ENCODE results near the gene ATXN10. TPM values are rescaled to one million over a fixed set of nuclear protein-coding genes. Genes with fewer than 3 reads are reported as not detected.
"Not testable (repeated sequence)": the region's sequence is repeated elsewhere in the genome, so short reads cannot be mapped to it uniquely, and the experiment has no call there.

The ATXN10 gene
- total RNA-seq, 2 experiments from 2014 or later = 75.9 to 81.0 TPM

DNA sequence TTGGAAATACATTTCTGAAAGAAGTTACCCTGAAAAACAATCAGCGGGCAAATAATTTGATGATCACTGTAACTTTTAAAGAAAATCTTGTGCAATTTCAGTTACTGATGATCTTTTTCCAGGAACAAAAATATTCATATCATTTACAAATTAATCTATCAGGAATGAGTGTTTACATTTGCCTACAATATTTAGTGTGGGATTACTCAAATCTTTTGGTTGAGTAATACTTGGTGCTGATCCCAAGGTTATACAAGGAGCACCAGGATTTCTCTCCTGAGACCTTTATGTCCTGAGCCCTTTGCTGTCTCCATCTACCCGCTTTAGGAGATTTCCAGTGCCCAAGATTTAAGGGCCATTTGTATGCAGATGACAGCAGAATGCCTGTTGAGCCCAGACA, 116.1 kb downstream of the ATXN10 start:
- Mint-ChIP-seq H3K27ac (no peak overlapping the region), H3K9me3 (no peaks in the 10 kb centered on the region), H3K4me1 (no peaks in the 10 kb centered on the region), H3K27me3 (no peaks in the 10 kb centered on the region), H3K36me3 (peaks cover 3% of the 10 kb centered on the region), H3K4me3 (no peak overlapping the region)
- ATAC-seq (ENCODE audit: low read depth) (no peak), DNase-seq (no peak)
- POLR2A ChIA-PET = no interaction called here

- POLR2A ChIA-PET = no interaction called here
- no peaks in the 10 kb centered on the region for H3K9me3 Mint-ChIP-seq
- no peak overlapping the region for H3K4me3 Mint-ChIP-seq
- no peaks in the 10 kb centered on the region for H3K4me1 Mint-ChIP-seq
- H3K27ac Mint-ChIP-seq = no peak overlapping the region
- ATAC-seq (ENCODE audit: low read depth) (no peak), DNase-seq (no peak)
- H3K36me3 Mint-ChIP-seq = peaks cover 7% of the 10 kb centered on the region
- H3K27me3 Mint-ChIP-seq = no peaks in the 10 kb centered on the region
Measured at GRCh38 chr22:45788522-45788921, 116.9 kb downstream of the ATXN10 start.

- DNase-seq (no peak), ATAC-seq (ENCODE audit: low read depth) (no peak)
- Mint-ChIP-seq H3K27ac (no peak overlapping the region), H3K4me1 (no peaks in the 10 kb centered on the region), H3K4me3 (no peak overlapping the region), H3K36me3 (peaks cover 21% of the 10 kb centered on the region), H3K9me3 (peaks cover 6% of the 10 kb centered on the region), H3K27me3 (no peaks in the 10 kb centered on the region)
- POLR2A ChIA-PET = no interaction called here
Measured at GRCh38 chr22:45790401-45790800, 118.8 kb downstream of the ATXN10 start.

DNA sequence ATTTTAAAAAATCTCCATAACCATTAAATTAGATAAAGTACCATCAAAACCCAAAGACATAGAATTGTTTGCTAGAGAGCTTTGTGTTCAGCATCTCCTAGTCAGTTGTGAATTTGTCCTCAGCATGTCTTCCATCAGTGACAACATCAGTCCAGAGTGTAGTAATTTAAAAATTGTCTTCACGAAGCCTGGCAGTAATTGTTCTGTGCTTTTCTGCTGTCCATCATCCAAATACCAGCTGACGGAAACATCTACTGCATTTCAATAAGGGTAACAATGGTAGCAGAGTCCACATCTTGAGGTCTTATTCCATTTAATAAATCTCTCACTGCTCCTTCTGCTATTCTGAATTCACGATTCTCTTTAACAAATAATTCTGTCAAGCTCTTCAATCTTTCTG, 121.5 kb downstream of the ATXN10 start:
- no peaks in the 10 kb centered on the region for H3K4me1 Mint-ChIP-seq
- no peaks in the 10 kb centered on the region for H3K27me3 Mint-ChIP-seq
- POLR2A ChIA-PET = no interaction called here
- H3K9me3 Mint-ChIP-seq = peaks cover 18% of the 10 kb centered on the region
- H3K36me3 Mint-ChIP-seq = peaks cover 42% of the 10 kb centered on the region
- no peak overlapping the region for H3K27ac Mint-ChIP-seq
- DNase-seq (no peak), ATAC-seq (ENCODE audit: low read depth) (no peak)
- H3K4me3 Mint-ChIP-seq = no peak overlapping the region

DNA sequence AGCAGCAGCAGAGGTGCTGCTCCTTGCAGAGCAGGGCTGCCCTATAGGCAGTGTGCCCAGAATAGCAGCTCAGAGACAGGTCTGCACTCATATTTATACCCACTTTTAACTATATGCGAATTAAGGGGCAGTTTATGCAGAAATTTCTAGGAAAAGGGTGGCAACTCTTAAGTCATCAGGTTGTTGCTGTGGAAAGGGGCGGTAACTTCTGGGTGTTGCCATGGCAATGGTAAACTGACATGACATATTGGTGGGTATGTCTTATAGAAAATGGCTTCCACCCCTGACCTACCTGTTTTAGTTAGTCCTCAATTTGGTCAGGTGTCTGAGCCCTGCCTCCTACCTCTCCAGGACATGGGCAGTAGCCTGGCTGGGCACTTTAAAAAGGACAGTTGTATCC, 122.3 kb downstream of the ATXN10 start:
- Mint-ChIP-seq H3K9me3 (peaks cover 20% of the 10 kb centered on the region), H3K27ac (no peak overlapping the region), H3K36me3 (peaks cover 45% of the 10 kb centered on the region), H3K4me3 (no peak overlapping the region), H3K27me3 (no peaks in the 10 kb centered on the region), H3K4me1 (no peaks in the 10 kb centered on the region)
- POLR2A ChIA-PET = no interaction called here
- ATAC-seq (ENCODE audit: low read depth) = no peak
- DNase-seq = no peak

- H3K27ac Mint-ChIP-seq; H3K27me3 Mint-ChIP-seq; H3K4me3 Mint-ChIP-seq; ATAC-seq (ENCODE audit: low read depth); POLR2A ChIA-PET; H3K4me1 Mint-ChIP-seq; DNase-seq: not testable (repeated sequence)
- Mint-ChIP-seq H3K36me3 (peaks cover 48% of the 10 kb centered on the region), H3K9me3 (peaks cover 20% of the 10 kb centered on the region)
Measured at GRCh38 chr22:45796009-45796408, 124.4 kb downstream of the ATXN10 start.

DNA sequence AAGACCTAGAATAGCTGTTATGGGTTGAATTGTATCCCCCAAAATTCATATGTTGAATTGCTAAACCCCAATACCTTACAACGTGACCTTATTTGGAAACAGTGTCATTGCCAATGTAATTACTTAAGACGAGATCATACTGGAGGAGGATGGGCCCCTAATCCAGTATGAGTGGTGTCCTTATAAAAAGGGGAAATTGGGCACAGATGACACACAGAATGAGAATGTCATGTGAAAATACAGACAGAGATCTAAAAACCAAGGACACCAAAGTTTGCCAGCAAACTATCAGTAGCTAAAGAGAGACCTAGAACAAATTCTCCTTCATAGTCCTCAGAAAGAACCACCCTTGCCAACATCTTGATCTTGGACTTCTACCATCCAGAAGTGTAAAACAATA, 127.7 kb downstream of the ATXN10 start:
- DNase-seq (no peak), ATAC-seq (ENCODE audit: low read depth) (no peak)
- H3K4me3 Mint-ChIP-seq = no peak overlapping the region
- no peak overlapping the region for H3K27ac Mint-ChIP-seq
- H3K36me3 Mint-ChIP-seq = peaks cover 45% of the 10 kb centered on the region
- H3K27me3 Mint-ChIP-seq = no peaks in the 10 kb centered on the region
- peaks cover 19% of the 10 kb centered on the region for H3K9me3 Mint-ChIP-seq
- H3K4me1 Mint-ChIP-seq = peaks cover 1% of the 10 kb centered on the region
- POLR2A ChIA-PET = no interaction called here

DNA sequence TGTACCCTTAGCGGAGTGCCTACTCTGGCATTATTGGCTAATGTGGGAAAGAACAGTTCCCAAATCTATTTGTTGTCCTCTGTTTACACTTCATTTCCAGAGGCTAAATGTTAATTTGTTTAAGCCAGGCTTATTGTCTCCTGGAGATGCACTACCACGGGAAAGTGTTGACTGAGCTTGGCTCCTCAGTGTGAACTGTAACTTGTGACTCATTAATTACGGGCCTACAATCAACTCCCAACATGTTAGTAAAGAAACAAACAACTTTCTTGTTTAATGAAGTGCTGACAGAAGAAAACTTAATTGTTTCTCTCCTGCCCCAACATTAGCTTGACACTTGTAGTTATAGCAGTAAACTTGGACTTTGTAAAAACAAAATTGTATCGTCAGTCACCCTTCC, 130.4 kb downstream of the ATXN10 start:
- no peaks in the 10 kb centered on the region for H3K27me3 Mint-ChIP-seq
- peaks cover 2% of the 10 kb centered on the region for H3K9me3 Mint-ChIP-seq
- peaks cover 19% of the 10 kb centered on the region for H3K36me3 Mint-ChIP-seq
- DNase-seq (no peak), ATAC-seq (ENCODE audit: low read depth) (no peak)
- POLR2A ChIA-PET = no interaction called here
- no peak overlapping the region for H3K4me3 Mint-ChIP-seq
- H3K27ac Mint-ChIP-seq = no peak overlapping the region
- peaks cover 4% of the 10 kb centered on the region for H3K4me1 Mint-ChIP-seq

GRCh38 chr22:45804319-45804985, 132.8 kb downstream of the ATXN10 start:
- no peaks in the 10 kb centered on the region for H3K27me3 Mint-ChIP-seq
- peaks cover 4% of the 10 kb centered on the region for H3K4me1 Mint-ChIP-seq
- no peak for DNase-seq
- H3K27ac Mint-ChIP-seq = no peak overlapping the region
- H3K4me3 Mint-ChIP-seq = no peak overlapping the region
- ATAC-seq (ENCODE audit: low read depth) = no peak
- POLR2A ChIA-PET = no interaction called here
- no peaks in the 10 kb centered on the region for H3K9me3 Mint-ChIP-seq
- peaks cover 13% of the 10 kb centered on the region for H3K36me3 Mint-ChIP-seq

GRCh38 chr22:45804986-45805325, 133.3 kb downstream of the ATXN10 start:
- Mint-ChIP-seq H3K27ac (no peak overlapping the region), H3K4me3 (no peak overlapping the region), H3K27me3 (no peaks in the 10 kb centered on the region), H3K4me1 (peaks cover 4% of the 10 kb centered on the region), H3K9me3 (no peaks in the 10 kb centered on the region), H3K36me3 (peaks cover 13% of the 10 kb centered on the region)
- ATAC-seq (ENCODE audit: low read depth) (no peak), DNase-seq (no peak)
- POLR2A ChIA-PET = no interaction called here

DNA sequence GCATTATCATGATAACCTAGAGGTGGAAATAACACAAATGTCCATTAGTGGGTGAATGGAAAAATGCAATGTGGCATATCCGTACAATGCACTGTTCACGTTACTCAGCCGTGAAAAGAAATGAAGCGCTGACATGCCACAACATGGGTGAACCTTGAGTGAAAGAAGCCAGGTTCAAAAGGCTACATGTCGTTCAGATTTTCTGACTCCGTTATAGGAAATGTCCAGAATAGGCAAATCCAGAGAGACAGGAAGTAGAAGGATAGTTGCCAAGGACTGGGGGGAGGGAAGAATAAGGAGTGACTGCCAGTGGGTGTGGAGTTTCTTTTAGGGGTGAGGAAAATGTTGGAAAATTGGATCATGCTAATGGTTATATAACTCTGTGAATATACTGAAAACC, 133.8 kb downstream of the ATXN10 start:
- H3K27me3 Mint-ChIP-seq = no peaks in the 10 kb centered on the region
- H3K4me3 Mint-ChIP-seq = no peak overlapping the region
- H3K27ac Mint-ChIP-seq = no peak overlapping the region
- peaks cover 4% of the 10 kb centered on the region for H3K4me1 Mint-ChIP-seq
- no peak for DNase-seq
- ATAC-seq (ENCODE audit: low read depth) = no peak
- peaks cover 13% of the 10 kb centered on the region for H3K36me3 Mint-ChIP-seq
- H3K9me3 Mint-ChIP-seq = no peaks in the 10 kb centered on the region
- POLR2A ChIA-PET = no interaction called here

GRCh38 chr22:45807156-45807915, 135.7 kb downstream of the ATXN10 start:
- POLR2A ChIA-PET = no interaction called here
- no peak for DNase-seq
- Mint-ChIP-seq H3K27ac (no peak overlapping the region), H3K36me3 (peaks cover 10% of the 10 kb centered on the region), H3K4me1 (peaks cover 4% of the 10 kb centered on the region), H3K4me3 (no peak overlapping the region), H3K27me3 (no peaks in the 10 kb centered on the region), H3K9me3 (no peaks in the 10 kb centered on the region)
- ATAC-seq (ENCODE audit: low read depth) = no peak

DNA sequence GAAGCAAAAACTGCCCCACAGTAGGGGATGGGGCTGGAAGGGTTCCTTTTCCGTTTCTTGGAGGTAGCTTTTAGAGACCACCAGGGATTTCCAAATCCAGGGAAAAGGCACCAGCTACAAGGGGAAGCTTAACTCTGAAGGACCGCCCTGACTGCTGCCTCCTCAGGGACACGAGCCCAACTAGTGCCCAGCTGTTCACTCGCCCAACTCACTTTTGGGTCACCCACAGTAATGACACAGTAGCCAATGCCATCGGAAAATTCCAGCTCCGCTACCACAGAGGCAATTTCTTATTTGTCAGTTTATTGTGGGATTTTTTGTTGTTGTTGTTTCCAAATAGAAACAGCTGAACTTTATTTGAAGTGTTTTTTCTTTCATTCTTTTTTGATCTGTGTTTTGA, 141.3 kb downstream of the ATXN10 start:
- H3K27ac Mint-ChIP-seq = no peak overlapping the region
- H3K4me1 Mint-ChIP-seq = no peaks in the 10 kb centered on the region
- H3K36me3 Mint-ChIP-seq = peaks cover 7% of the 10 kb centered on the region
- POLR2A ChIA-PET = no interaction called here
- no peak overlapping the region for H3K4me3 Mint-ChIP-seq
- no peaks in the 10 kb centered on the region for H3K9me3 Mint-ChIP-seq
- DNase-seq = no peak
- no peak for ATAC-seq (ENCODE audit: low read depth)
- H3K27me3 Mint-ChIP-seq = no peaks in the 10 kb centered on the region

- H3K9me3 Mint-ChIP-seq = no peaks in the 10 kb centered on the region
- no peak overlapping the region for H3K27ac Mint-ChIP-seq
- H3K27me3 Mint-ChIP-seq = no peaks in the 10 kb centered on the region
- no peak for DNase-seq
- no peak for ATAC-seq (ENCODE audit: low read depth)
- no peaks in the 10 kb centered on the region for H3K4me1 Mint-ChIP-seq
- H3K4me3 Mint-ChIP-seq = no peak overlapping the region
- peaks cover 4% of the 10 kb centered on the region for H3K36me3 Mint-ChIP-seq
- POLR2A ChIA-PET = no interaction called here
Measured at GRCh38 chr22:45814198-45814597, 142.6 kb downstream of the ATXN10 start.
